Stimulated activated CD4-positive, alpha-beta T cell treated with anti-CD3 and anti-CD28 coated beads, Interleukin-4, amount 100 ng/mL, for 48 hours (primary cell): ENCODE measurements around the gene PLA2G5.

ENCODE experiments used
- DNase-seq, 2 donors: peaks; one replicate each; pipeline ENCODE4 v3.0.0-alpha.2; 2020; ENCODE audit warnings: low read depth in 2 of 2

The PLA2G5 gene

GRCh38 chr1:20068722-20069121 is 1.3 kb upstream of the PLA2G5 start:
- no peak for DNase-seq

- no peak for DNase-seq
Measured at GRCh38 chr1:20070357-20070756, 363 bp downstream of the PLA2G5 start.

GRCh38 chr1:20071416-20071815 is 1.4 kb downstream of the PLA2G5 start:
- no peak for DNase-seq

GRCh38 chr1:20072771-20073170 is 2.8 kb downstream of the PLA2G5 start:
- DNase-seq: no peak

- no peak for DNase-seq
Measured at GRCh38 chr1:20073256-20073655, 3.3 kb downstream of the PLA2G5 start.

- DNase-seq: no peak
Measured at GRCh38 chr1:20074055-20074724, 4.2 kb downstream of the PLA2G5 start.

- DNase-seq: no peak
Measured at GRCh38 chr1:20074725-20075171, 4.8 kb downstream of the PLA2G5 start.

GRCh38 chr1:20075345-20075744 is 5.4 kb downstream of the PLA2G5 start:
- DNase-seq: no peak

GRCh38 chr1:20076223-20076622 is 6.2 kb downstream of the PLA2G5 start:
- DNase-seq: no peak

GRCh38 chr1:20076710-20077461 is 6.9 kb downstream of the PLA2G5 start:
- DNase-seq: no peak

GRCh38 chr1:20078171-20078651 is 8.2 kb downstream of the PLA2G5 start:
- DNase-seq: no peak

- DNase-seq: no peak
Measured at GRCh38 chr1:20078711-20079110, 8.7 kb downstream of the PLA2G5 start.

- no peak for DNase-seq
Measured at GRCh38 chr1:20079661-20080305, 9.8 kb downstream of the PLA2G5 start.

GRCh38 chr1:20080441-20081352 is 10.7 kb downstream of the PLA2G5 start:
- no peak for DNase-seq

- DNase-seq: no peak
Measured at GRCh38 chr1:20081353-20081810, 11.4 kb downstream of the PLA2G5 start.

GRCh38 chr1:20082772-20083171 is 12.8 kb downstream of the PLA2G5 start:
- DNase-seq: no peak

- DNase-seq: no peak
Measured at GRCh38 chr1:20083178-20083944, 13.4 kb downstream of the PLA2G5 start.

GRCh38 chr1:20086800-20087199 is 16.8 kb downstream of the PLA2G5 start:
- DNase-seq: no peak

- no peak for DNase-seq
Measured at GRCh38 chr1:20087668-20088067, 17.7 kb downstream of the PLA2G5 start.

- no peak for DNase-seq
Measured at GRCh38 chr1:20089328-20090077, 19.5 kb downstream of the PLA2G5 start.
